ENCODE results near the gene PFN1. TPM values are rescaled to one million over a fixed set of nuclear protein-coding genes. Genes with fewer than 3 reads are reported as not detected.

The PFN1 gene
- total RNA-seq, 4 donors from 2014 or later = 479 to 709 (median 540) TPM

DNA sequence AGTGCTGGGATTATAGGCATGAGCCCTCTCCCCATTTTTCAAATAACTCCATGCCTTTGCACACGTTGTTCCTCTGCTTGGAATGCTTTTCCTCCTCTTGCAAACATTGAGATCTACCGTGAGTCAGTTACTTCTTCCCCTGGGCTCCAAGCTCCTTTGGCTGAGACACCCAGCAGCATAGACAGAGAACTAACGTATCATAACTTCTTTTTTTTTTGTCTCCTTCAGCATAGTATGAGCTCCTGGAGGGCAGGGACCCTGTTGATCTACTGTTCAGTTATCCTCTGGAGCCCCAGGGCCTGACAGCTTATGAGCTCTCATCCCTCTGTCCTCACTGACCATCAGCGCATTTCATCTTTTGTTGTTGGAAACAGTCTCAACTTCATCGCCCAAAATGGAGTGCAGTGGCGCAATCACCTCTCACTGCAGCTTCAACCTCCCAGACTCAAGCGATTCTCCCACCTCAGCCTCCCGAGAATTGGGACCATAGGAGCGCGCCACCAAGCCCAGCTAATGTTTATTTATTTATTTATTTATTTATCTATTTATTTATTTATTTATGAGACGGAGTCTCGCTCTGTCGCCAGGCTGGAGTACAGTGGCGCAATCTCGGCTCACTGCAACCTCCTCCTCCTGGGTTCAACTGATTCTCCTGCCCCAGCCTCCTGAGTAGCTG, 17.1 kb upstream of the PFN1 start:
- TF ChIP-seq, protein P1, sequence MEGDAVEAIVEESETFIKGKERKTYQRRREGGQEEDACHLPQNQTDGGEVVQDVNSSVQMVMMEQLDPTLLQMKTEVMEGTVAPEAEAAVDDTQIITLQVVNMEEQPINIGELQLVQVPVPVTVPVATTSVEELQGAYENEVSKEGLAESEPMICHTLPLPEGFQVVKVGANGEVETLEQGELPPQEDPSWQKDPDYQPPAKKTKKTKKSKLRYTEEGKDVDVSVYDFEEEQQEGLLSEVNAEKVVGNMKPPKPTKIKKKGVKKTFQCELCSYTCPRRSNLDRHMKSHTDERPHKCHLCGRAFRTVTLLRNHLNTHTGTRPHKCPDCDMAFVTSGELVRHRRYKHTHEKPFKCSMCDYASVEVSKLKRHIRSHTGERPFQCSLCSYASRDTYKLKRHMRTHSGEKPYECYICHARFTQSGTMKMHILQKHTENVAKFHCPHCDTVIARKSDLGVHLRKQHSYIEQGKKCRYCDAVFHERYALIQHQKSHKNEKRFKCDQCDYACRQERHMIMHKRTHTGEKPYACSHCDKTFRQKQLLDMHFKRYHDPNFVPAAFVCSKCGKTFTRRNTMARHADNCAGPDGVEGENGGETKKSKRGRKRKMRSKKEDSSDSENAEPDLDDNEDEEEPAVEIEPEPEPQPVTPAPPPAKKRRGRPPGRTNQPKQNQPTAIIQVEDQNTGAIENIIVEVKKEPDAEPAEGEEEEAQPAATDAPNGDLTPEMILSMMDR (IDR thresholded peaks at IDR 0.05) = no peak
- TF ChIP-seq POLR2A (IDR thresholded peaks at IDR 0.05) = no peak
- WGBS, 2 donors = 97% methylated on average over 15 of the region's 15 CpGs
- H3K4me3 ChIP-seq (ENCODE audit: low read depth, poor library complexity, severe bottlenecking) = no peak overlapping the region
- DNase-seq (ENCODE audit: low spot score in 2 of 2) = no peak
- intact Hi-C loops (cut with DNase I; ENCODE audit: low total_unique reads) = no loop called here

DNA sequence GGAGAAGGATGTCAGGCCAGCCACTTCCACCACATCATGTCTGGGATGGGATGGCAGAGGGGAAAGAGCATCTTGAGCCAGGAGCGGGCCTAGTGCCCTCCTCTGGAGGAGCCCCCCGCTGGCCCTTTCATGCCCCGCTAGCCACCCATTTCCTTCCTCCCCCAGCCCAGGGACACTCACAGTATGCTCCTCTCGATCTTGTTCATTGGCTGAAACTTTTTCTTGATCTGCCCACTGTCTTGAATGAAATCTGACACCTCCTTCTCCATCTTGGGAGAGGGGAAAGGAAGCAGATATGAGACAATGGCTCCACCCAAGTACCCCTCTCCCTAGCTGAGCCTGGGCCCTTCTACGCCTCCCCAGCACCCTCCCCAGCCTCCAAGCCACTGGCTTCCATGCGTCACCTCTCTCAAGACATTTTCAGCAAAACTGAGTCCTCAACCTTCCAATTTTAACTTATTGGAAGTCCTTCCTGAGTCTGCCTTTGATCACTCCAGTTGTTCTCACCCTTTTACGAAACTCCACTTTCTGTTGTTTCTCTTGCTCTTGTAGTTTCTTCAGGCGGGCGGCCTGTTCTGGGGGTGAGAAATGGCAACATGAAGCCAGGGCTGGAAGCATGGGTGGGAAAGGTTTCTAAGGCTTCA, 12.1 kb upstream of the PFN1 start:
- 90% methylated on average over 9 of the region's 9 CpGs for WGBS, 2 donors
- intact Hi-C loops (cut with DNase I; ENCODE audit: low total_unique reads) = no loop called here
- H3K4me3 ChIP-seq (ENCODE audit: low read depth, poor library complexity, severe bottlenecking) = no peak overlapping the region
- TF ChIP-seq, protein P1 (IDR thresholded peaks at IDR 0.05) = no peak
- TF ChIP-seq POLR2A (IDR thresholded peaks at IDR 0.05) = no peak
- DNase-seq (ENCODE audit: low spot score in 2 of 2) = no peak

DNA sequence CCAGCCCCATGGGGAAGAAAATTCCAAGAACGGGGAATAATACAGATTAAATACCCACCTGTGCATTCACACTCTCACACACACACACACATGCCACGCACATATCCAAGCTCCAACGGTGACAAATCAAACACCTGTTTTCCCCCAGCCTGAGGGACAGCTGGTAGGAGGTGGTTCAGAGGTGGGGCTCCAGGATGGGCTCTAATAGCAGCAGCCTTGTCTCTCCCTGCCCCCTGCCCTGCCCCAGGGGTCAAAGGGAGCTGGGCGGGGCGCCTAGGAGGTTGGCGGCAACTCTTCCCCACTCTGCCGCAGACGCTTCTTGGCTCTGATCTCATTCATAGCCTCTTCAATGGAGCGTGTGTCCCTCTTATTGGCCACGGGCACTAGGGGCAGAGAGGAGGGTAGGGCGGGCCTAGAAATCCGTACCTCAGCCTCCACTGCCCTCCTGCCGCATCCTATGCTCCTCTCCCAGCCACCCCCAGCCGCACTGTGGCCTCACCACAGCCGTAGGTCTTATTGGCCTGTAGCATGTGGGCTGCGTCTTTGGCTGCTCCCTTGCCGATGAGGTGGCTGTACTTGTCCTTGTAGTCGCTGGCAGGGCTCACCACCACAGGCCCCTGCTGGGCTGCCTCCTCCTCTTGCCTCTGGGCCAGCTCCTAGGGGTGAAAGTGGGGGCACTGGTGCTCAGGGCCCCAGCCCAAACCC, 11.1 kb upstream of the PFN1 start:
- WGBS, 2 donors = 83 to 86% methylated on average over 18 of the region's 18 CpGs
- no peak for TF ChIP-seq POLR2A (IDR thresholded peaks at IDR 0.05)
- TF ChIP-seq, protein P1 (IDR thresholded peaks at IDR 0.05) = no peak
- intact Hi-C loops (cut with DNase I; ENCODE audit: low total_unique reads) = no loop called here
- DNase-seq (ENCODE audit: low spot score in 2 of 2) = no peak
- H3K4me3 ChIP-seq (ENCODE audit: low read depth, poor library complexity, severe bottlenecking) = no peak overlapping the region

DNA sequence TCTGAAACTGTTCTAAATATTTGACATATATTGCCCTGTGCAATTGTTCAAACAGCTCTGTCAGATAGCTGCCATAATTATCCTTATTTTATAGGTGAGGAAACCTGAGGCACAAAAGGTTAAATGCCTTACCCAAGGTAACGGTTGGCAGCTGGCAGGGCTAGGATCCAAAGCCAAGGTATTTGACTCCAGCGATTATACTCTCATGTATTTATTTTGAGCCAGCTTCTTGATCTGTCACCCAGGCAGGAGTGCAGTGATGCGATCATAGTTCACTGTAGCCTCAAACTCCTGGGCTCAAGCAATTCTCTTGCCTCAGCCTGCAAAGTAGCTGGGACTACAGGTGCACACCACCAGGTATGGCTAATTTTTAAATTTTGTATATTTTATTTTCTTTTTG, 9.8 kb upstream of the PFN1 start:
- no peak overlapping the region for H3K4me3 ChIP-seq (ENCODE audit: low read depth, poor library complexity, severe bottlenecking)
- WGBS, 2 donors = 61 to 67% methylated on average over 3 of the region's 3 CpGs
- DNase-seq (ENCODE audit: low spot score in 2 of 2) = no peak
- TF ChIP-seq, protein P1 (IDR thresholded peaks at IDR 0.05) = no peak
- TF ChIP-seq POLR2A (IDR thresholded peaks at IDR 0.05) = no peak
- intact Hi-C loops (cut with DNase I; ENCODE audit: low total_unique reads) = no loop called here

DNA sequence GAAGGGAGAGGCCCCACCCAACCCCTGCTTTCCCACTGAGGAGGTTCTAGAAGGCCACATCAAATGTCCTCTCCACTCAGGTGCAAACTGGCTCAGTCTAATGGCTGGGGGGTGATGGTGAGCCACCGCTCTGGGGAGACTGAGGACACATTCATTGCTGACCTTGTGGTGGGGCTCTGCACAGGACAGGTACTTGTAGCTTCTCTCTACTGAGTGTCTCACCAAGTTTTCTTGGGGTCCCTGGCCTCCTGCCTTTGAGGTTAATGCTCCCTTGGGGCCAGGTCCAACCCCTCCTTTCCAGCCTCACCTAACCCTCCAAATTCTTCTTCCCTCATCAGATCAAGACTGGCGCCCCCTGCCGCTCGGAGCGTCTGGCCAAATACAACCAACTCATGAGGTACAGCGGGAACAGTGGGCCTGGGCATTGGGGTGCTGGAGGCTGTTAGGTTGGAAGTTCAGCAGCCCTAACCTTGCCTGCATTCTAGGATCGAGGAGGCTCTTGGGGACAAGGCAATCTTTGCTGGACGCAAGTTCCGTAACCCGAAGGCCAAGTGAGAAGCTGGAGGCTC, 8.2 kb upstream of the PFN1 start:
- TF ChIP-seq, protein P1 (IDR thresholded peaks at IDR 0.05) = no peak
- no peak for TF ChIP-seq POLR2A (IDR thresholded peaks at IDR 0.05)
- no peak overlapping the region for H3K4me3 ChIP-seq (ENCODE audit: low read depth, poor library complexity, severe bottlenecking)
- 77 to 82% methylated on average over 10 of the region's 10 CpGs for WGBS, 2 donors
- intact Hi-C loops (cut with DNase I; ENCODE audit: low total_unique reads) = no loop called here
- DNase-seq (ENCODE audit: low spot score in 2 of 2) = peak in 1 of 2 donors; percentile 86
